HUDEP-2 (cell line): ENCODE results near the gene ITIH2.
"Not testable (repeated sequence)": the region's sequence is repeated elsewhere in the genome, so short reads cannot be mapped to it uniquely, and the experiment has no call there.

Experiments
- DNase-seq, 76 experiments: peaks; one replicate each; lab custom pipeline; 2025; ENCODE audit not compliant: unreplicated experiment in 76 of 76; lab: John Stamatoyannopoulos, UW

Gene ITIH2

GRCh38 chr10:7692368-7692767 is 10.7 kb upstream of the ITIH2 start:
- not testable (repeated sequence) for DNase-seq

- DNase-seq = peak in 2 of 76 experiments; percentile 2 to 13
Observed at GRCh38 chr10:7693194-7693593, 9.9 kb upstream of the ITIH2 start.

GRCh38 chr10:7696545-7696944 is 6.6 kb upstream of the ITIH2 start:
- no peak for DNase-seq

- DNase-seq = no peak
Observed at GRCh38 chr10:7697426-7697825, 5.7 kb upstream of the ITIH2 start.

- DNase-seq = no peak
Observed at GRCh38 chr10:7700577-7701125, 2.5 kb upstream of the ITIH2 start.

GRCh38 chr10:7701158-7701742 is 1.9 kb upstream of the ITIH2 start:
- DNase-seq = no peak

- DNase-seq = no peak
Observed at GRCh38 chr10:7702288-7702812, 766 bp upstream of the ITIH2 start.

- no peak for DNase-seq
Observed at GRCh38 chr10:7704071-7705016, 1.2 kb downstream of the ITIH2 start.

- no peak for DNase-seq
Observed at GRCh38 chr10:7705341-7705740, 2.2 kb downstream of the ITIH2 start.

GRCh38 chr10:7706534-7707073 is 3.5 kb downstream of the ITIH2 start:
- DNase-seq = no peak

- no peak for DNase-seq
Observed at GRCh38 chr10:7707102-7707501, 4.0 kb downstream of the ITIH2 start.

- no peak for DNase-seq
Observed at GRCh38 chr10:7707858-7708622, 4.9 kb downstream of the ITIH2 start.

GRCh38 chr10:7708832-7709231 is 5.7 kb downstream of the ITIH2 start:
- no peak for DNase-seq

GRCh38 chr10:7710446-7710845 is 7.3 kb downstream of the ITIH2 start:
- no peak for DNase-seq

GRCh38 chr10:7711075-7711474 is 8.0 kb downstream of the ITIH2 start:
- not testable (repeated sequence) for DNase-seq

- DNase-seq = no peak
Observed at GRCh38 chr10:7715515-7715914, 12.4 kb downstream of the ITIH2 start.

GRCh38 chr10:7717767-7718166 is 14.7 kb downstream of the ITIH2 start:
- no peak for DNase-seq

GRCh38 chr10:7718685-7719084 is 15.6 kb downstream of the ITIH2 start:
- no peak for DNase-seq

- no peak for DNase-seq
Observed at GRCh38 chr10:7720478-7720877, 17.4 kb downstream of the ITIH2 start.

- no peak for DNase-seq
Observed at GRCh38 chr10:7722927-7723529, 19.9 kb downstream of the ITIH2 start.
